OCI-LY3 (cell line): ENCODE results near the gene ZACN.

Source experiments
- H2AFZ ChIP-seq: fragments of 200-600, 300-600 bp; shearing (Covaris generic); 2 replicates; pipeline ENCODE4 v1.6.0; 2014; ENCODE audit warnings: antibody characterized with exemption, low read depth, low read length
- H3K27ac ChIP-seq: fragments of 200-600, 300-600 bp; sonication (generic); 2 replicates; pipeline ENCODE4 v1.5.1; 2014; ENCODE audit warnings: mild to moderate bottlenecking, low read length, moderate library complexity, mixed read lengths
- H3K27me3 ChIP-seq: fragments of 200-600, 300-600 bp; sonication (generic); 2 replicates; pipeline ENCODE4 v1.6.1; 2014; ENCODE audit warnings: low read depth, low read length, mixed read lengths
- H3K36me3 ChIP-seq: fragments of 200-600, 300-600 bp; sonication (generic); replicated peaks from 2 replicates; pipeline ENCODE3; 2014; ENCODE audit warnings: low read depth, low read length, mixed read lengths
- H3K4me1 ChIP-seq: fragments of 300-600, 200-600 bp; sonication (generic); 2 replicates; pipeline ENCODE4 v1.6.1; 2014; ENCODE audit warnings: low read length, mixed read lengths
- H3K4me2 ChIP-seq: fragments of 200-600, 300-600 bp; sonication (generic); 2 replicates; pipeline ENCODE4 v1.6.1; 2014; ENCODE audit warnings: low read length, mixed read lengths
- H3K4me3 ChIP-seq: fragments of 300-600, 200-600 bp; sonication (generic); 2 replicates; pipeline ENCODE4 v1.5.1; 2014; ENCODE audit warnings: antibody characterized with exemption, mild to moderate bottlenecking, low read length, moderate library complexity
- H3K79me2 ChIP-seq: fragments of 300-600, 200-600 bp; shearing (Covaris generic); 2 replicates; pipeline ENCODE4 v1.6.1; 2014; ENCODE audit warnings: mild to moderate bottlenecking, low read length, mixed read lengths
- H3K9ac ChIP-seq: fragments of 300-600, 200-600 bp; shearing (Covaris generic); 2 replicates; pipeline ENCODE4 v1.6.0; 2014; ENCODE audit warnings: mild to moderate bottlenecking, low read length, moderate library complexity
- H3K9me3 ChIP-seq: fragments of 200-600, 300-600 bp; shearing (Covaris generic); 2 replicates; pipeline ENCODE4 v1.6.1; 2014; ENCODE audit warnings: low read length, mixed read lengths; ENCODE audit not compliant: insufficient read depth
- H4K20me1 ChIP-seq: fragments of 200-600, 300-600 bp; sonication (generic); 2 replicates; pipeline ENCODE4 v1.6.1; 2016; ENCODE audit warnings: low read length, mixed read lengths; ENCODE audit not compliant: insufficient read depth
- EZH2phosphoT487 ChIP-seq: fragments of 200-600 bp; shearing (Covaris generic); IDR thresholded peaks from 2 replicates; pipeline ENCODE4 v1.6.1; 2018; ENCODE audit warnings: antibody characterized with exemption, mixed run types, low read depth
- TF ChIP-seq, protein P1 (sequence below): fragments of 200-600, 300-600 bp; sonication (generic); IDR thresholded peaks from 2 replicates; pipeline ENCODE4 v1.5.1; 2014; ENCODE audit warnings: antibody characterized with exemption, low read length, low read depth

Gene ZACN

GRCh38 chr17:76088868-76089576 lies 10.0 kb downstream of the ZACN start:
- Histone ChIP-seq H3K27ac (no peak overlapping the region), H4K20me1 (no peaks in the 10 kb centered on the region)
- TF ChIP-seq, protein P1, sequence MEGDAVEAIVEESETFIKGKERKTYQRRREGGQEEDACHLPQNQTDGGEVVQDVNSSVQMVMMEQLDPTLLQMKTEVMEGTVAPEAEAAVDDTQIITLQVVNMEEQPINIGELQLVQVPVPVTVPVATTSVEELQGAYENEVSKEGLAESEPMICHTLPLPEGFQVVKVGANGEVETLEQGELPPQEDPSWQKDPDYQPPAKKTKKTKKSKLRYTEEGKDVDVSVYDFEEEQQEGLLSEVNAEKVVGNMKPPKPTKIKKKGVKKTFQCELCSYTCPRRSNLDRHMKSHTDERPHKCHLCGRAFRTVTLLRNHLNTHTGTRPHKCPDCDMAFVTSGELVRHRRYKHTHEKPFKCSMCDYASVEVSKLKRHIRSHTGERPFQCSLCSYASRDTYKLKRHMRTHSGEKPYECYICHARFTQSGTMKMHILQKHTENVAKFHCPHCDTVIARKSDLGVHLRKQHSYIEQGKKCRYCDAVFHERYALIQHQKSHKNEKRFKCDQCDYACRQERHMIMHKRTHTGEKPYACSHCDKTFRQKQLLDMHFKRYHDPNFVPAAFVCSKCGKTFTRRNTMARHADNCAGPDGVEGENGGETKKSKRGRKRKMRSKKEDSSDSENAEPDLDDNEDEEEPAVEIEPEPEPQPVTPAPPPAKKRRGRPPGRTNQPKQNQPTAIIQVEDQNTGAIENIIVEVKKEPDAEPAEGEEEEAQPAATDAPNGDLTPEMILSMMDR, result no peak
- no peak for TF ChIP-seq EZH2phosphoT487

DNA sequence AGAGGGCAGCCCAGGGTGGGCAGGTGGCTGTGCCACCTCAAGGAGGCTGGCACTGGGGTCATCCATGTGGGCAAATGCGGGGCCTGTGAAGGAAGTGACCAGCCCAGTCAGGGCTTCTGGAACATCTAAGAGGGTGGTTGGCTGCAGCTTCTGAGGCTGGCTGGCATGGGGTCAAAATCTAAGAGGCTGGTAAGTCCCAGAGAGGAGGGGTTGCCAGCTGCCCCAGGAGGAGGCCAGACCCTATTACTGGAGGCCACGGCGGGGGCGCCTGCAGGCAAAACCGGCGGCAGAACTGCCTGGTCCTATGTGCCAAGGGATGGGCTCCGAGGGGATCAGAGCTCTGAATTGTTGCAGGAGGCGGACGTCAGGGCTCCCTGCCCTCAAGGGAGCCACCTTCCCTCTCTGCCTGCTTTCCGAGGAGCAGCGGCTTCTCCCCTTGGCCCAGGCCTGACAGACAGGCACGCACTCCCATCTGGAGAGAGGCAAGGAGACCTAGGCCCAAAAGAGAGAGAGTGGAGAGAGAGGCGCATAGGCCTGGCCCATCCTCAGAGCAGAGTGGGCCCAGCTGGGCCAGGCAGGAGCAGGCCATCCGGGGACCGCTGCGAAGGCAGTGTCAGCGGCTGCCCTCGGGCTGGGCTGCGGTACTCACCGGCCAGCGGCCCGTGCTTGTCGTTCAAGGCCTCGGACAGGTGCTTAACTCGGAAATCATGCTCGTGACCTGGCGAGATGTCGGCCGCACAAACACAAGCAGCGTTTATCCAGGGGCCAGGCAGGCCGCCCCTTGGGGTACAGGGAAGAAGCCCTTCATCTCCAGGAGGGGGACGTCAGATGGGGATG lies 10.9 kb downstream of the ZACN start:
- Histone ChIP-seq H3K9ac (no peak overlapping the region), H3K36me3 (peaks cover 23% of the 10 kb centered on the region), H3K27ac (no peak overlapping the region), H3K27me3 (no peaks in the 10 kb centered on the region), H3K4me2 (no peak overlapping the region), H2AFZ (no peak overlapping the region), H4K20me1 (no peaks in the 10 kb centered on the region), H3K4me1 (no peaks in the 10 kb centered on the region), H3K79me2 (no peaks in the 10 kb centered on the region), H3K4me3 (no peak overlapping the region), H3K9me3 (no peaks in the 10 kb centered on the region)
- no peak for TF ChIP-seq EZH2phosphoT487
- TF ChIP-seq, protein P1, result no peak

More at GRCh38 chr17:76088868-76089576, 10.0 kb downstream of the ZACN start:
- H3K36me3 ChIP-seq, result peaks cover 20% of the 10 kb centered on the region
- no peaks in the 10 kb centered on the region for H3K9me3 ChIP-seq
- no peak overlapping the region for H3K9ac ChIP-seq
- no peaks in the 10 kb centered on the region for H3K79me2 ChIP-seq
- H3K4me2 ChIP-seq, result no peak overlapping the region
- no peak overlapping the region for H2AFZ ChIP-seq
- no peak overlapping the region for H3K4me3 ChIP-seq
- H3K27me3 ChIP-seq, result no peaks in the 10 kb centered on the region
- no peaks in the 10 kb centered on the region for H3K4me1 ChIP-seq

- Histone ChIP-seq H3K9ac (no peak overlapping the region), H2AFZ (no peak overlapping the region)
- TF ChIP-seq, protein P1, result no peak
- TF ChIP-seq EZH2phosphoT487, result no peak
Observed at GRCh38 chr17:76090517-76091129, 11.6 kb downstream of the ZACN start.

More at GRCh38 chr17:76090517-76091129, 11.6 kb downstream of the ZACN start:
- Histone ChIP-seq H3K27ac (no peak overlapping the region), H3K4me2 (no peak overlapping the region), H3K79me2 (no peaks in the 10 kb centered on the region), H3K36me3 (peaks cover 19% of the 10 kb centered on the region), H3K4me3 (no peak overlapping the region), H3K27me3 (no peaks in the 10 kb centered on the region), H4K20me1 (no peaks in the 10 kb centered on the region), H3K4me1 (no peaks in the 10 kb centered on the region), H3K9me3 (no peaks in the 10 kb centered on the region)
